ENCODE results near the gene TPSB2.
"Not testable (repeated sequence)": the region's sequence is repeated elsewhere in the genome, so short reads cannot be mapped to it uniquely, and the experiment has no call there.

TPSB2 gene

DNA sequence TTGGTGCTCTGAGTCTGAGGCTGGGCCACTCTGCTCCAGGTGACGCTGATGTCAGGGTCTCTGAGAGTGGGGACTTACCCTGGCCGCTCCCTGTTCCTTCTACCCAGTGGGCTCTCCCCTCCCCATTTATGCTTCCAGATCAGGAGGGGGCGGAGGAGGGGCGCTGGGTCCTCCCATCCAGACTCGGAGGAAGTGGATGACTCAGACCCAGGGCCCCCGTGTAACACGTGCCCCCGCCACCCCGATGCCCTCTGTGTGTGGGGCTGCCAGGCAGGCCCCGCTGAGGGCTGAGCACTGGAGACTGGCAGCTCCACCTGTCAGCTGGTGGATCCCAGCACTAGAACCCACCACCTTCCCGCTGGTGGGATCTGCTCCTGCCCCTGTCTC, at the start of gene TPSB2:
Gene TPSB2, minus strand, starts transcription at position 101 of the 387 bp plus-strand sequence. CDS start 233 bp downstream, outside the sequence.
- H3K27me3 Mint-ChIP-seq; H3K4me1 Mint-ChIP-seq; H3K36me3 Mint-ChIP-seq; H3K27ac Mint-ChIP-seq; H3K9me3 Mint-ChIP-seq; ATAC-seq (ENCODE audit: low read depth); H3K4me3 Mint-ChIP-seq; DNase-seq (ENCODE audit: low spot score in 2 of 2): not testable (repeated sequence)

DNA sequence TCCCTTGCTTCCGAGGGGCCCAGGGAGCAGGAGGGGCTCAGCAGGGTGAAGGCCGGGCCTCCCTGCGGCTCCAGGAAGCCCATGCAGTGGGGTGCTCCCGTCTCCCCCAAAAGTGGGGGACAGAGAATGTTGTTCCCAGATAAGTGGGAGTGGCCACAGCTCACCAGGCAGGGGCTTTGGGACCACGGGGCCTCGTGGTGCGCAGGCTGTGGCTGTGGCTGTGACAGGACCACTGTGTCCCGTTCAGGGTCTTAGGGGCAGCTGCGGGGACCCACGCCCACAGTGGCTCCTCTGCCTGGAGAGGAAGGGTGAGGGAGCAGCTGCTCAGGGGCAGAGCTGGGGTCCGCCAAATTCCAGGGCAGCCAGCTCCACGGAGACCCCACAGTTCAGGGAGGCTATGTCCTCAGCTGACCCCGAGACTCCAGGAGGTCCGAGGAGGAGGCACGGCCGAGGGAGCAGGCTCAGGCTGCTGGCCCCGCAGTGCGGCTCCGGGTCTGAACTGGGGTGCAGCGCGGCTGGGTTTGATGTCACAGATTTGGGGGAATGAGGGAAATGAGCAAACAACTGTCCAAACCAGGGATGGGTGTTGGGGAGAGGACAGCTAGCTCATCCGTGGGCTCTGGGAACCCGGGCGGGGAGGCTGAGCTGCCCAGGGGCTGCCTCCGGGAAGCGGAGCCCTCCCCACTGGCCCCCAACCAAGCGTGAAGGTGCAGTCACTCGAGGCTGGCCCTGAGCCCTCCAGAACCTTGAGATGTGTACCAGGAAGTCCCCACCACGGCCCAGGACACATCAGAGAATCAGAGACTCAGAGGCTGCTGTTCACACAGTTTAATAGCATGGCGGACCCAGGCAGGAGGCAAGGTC, 49.3 kb upstream of the TPSB2 start:
- no peaks in the 10 kb centered on the region for H3K36me3 Mint-ChIP-seq
- DNase-seq (ENCODE audit: low spot score in 2 of 2) (no peak), ATAC-seq (ENCODE audit: low read depth) (no peak)
- H3K9me3 Mint-ChIP-seq = no peaks in the 10 kb centered on the region
- no peak overlapping the region for H3K27ac Mint-ChIP-seq
- H3K4me1 Mint-ChIP-seq = peaks cover 2% of the 10 kb centered on the region
- peaks cover 13% of the 10 kb centered on the region for H3K27me3 Mint-ChIP-seq
- no peak overlapping the region for H3K4me3 Mint-ChIP-seq

DNA sequence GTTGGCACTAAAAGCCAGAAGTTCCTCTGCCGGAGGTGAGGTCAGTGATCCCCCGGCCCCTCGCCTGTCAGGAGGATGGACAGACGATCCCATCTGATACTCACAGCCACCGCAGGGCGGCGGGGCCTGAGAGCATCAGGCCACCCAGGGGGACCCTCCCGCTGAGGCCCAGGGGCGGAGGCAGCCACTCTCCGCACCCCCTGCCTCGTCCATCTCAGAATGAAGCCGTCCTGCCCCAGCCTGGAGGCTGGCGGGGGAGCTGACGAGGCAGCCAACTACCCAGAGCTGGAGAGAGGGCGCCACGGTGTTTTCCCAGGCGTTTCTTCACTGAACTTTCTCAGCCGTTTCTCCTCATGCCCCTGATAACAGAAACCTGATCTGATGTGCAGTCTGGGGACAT, 48.5 kb upstream of the TPSB2 start:
- ATAC-seq (ENCODE audit: low read depth) (peak; percentile 21), DNase-seq (ENCODE audit: low spot score in 2 of 2) (no peak)
- peaks cover 13% of the 10 kb centered on the region for H3K27me3 Mint-ChIP-seq
- H3K4me3 Mint-ChIP-seq = no peak overlapping the region
- H3K4me1 Mint-ChIP-seq = peaks cover 2% of the 10 kb centered on the region
- no peak overlapping the region for H3K27ac Mint-ChIP-seq
- H3K9me3 Mint-ChIP-seq = no peaks in the 10 kb centered on the region
- no peaks in the 10 kb centered on the region for H3K36me3 Mint-ChIP-seq

DNA sequence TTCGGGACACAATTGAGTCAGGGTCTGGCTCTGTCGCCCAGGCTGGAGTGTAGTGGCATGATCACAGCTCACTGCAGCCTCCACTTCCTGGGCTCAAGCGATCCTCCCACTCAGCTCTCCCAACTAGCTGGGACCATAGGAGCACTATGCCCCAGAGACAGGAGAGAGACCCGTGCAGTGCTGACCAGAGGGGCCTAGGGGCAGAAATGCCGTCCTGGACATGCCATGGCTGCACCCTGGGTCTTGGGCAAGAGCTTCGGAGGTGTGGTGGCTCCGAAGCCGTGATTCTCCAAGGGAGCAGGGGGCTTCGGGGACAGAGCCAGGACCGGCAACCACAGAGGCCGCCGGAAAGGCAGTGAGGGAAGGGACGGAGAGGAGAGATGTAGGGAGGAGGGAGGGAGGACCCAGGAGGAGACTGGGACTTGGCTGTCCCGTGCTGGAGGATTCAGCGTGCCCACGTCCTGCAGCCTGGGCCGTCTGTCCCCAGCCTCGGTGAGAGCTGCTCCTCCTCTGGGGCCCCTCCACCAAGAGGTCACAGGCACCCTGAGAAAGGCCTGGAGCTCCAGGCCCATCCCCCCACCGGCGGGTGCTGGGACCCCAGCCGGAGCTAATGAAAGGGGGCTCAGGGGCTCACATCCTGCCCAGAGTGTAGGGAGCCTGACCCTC, 47.8 kb upstream of the TPSB2 start:
- DNase-seq (ENCODE audit: low spot score in 2 of 2) = no peak
- no peak for ATAC-seq (ENCODE audit: low read depth)
- Mint-ChIP-seq H3K4me1 (no peaks in the 10 kb centered on the region), H3K4me3 (no peak overlapping the region), H3K27me3 (peaks cover 18% of the 10 kb centered on the region), H3K36me3 (no peaks in the 10 kb centered on the region), H3K27ac (no peak overlapping the region), H3K9me3 (no peaks in the 10 kb centered on the region)

DNA sequence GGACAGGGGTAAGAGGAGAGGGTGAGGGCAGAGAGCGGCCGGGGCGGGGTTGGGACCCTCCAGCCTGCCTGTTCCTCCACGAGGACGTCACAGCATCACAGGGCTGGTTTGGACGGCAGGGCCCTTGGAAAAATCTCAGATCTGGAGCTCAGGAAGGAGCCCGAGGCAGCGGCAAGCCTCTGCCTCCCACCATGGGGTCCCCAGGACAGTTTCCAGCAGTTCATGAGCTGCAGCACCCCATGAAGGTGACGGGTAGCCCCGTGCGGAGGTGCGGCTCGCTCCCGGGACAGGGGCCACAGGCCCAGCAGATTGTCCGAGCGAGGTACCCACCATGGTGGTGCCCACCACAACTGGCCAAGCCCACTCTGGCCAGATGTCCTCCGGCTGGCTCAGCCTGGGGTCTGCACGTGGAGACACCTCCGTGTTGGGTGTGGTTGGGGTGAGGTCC, 47.2 kb upstream of the TPSB2 start:
- Mint-ChIP-seq H3K9me3 (no peaks in the 10 kb centered on the region), H3K4me1 (no peaks in the 10 kb centered on the region), H3K36me3 (no peaks in the 10 kb centered on the region), H3K27me3 (peaks cover 21% of the 10 kb centered on the region), H3K27ac (no peak overlapping the region), H3K4me3 (no peak overlapping the region)
- DNase-seq (ENCODE audit: low spot score in 2 of 2) (no peak), ATAC-seq (ENCODE audit: low read depth) (no peak)

DNA sequence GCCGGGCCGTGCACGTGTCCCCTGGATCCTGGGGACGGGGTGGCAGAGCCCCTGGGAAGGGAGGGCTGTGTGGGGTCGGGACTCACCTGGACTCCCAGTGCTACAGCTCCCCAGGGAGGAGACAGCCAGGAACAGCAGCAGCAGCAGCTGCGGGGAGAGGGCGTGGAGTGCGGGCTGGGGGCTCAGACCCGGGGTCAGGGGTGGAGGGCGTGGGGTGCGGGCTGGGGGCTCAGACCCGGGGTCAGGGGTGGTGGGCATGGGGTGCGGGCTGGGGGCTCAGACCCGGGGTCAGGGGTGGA, 46.5 kb upstream of the TPSB2 start:
- Mint-ChIP-seq H3K27me3 (peaks cover 21% of the 10 kb centered on the region), H3K27ac (no peak overlapping the region), H3K9me3 (no peaks in the 10 kb centered on the region), H3K4me1 (peaks cover 1% of the 10 kb centered on the region), H3K4me3 (no peak overlapping the region), H3K36me3 (no peaks in the 10 kb centered on the region)
- ATAC-seq (ENCODE audit: low read depth) (no peak), DNase-seq (ENCODE audit: low spot score in 2 of 2) (no peak)

DNA sequence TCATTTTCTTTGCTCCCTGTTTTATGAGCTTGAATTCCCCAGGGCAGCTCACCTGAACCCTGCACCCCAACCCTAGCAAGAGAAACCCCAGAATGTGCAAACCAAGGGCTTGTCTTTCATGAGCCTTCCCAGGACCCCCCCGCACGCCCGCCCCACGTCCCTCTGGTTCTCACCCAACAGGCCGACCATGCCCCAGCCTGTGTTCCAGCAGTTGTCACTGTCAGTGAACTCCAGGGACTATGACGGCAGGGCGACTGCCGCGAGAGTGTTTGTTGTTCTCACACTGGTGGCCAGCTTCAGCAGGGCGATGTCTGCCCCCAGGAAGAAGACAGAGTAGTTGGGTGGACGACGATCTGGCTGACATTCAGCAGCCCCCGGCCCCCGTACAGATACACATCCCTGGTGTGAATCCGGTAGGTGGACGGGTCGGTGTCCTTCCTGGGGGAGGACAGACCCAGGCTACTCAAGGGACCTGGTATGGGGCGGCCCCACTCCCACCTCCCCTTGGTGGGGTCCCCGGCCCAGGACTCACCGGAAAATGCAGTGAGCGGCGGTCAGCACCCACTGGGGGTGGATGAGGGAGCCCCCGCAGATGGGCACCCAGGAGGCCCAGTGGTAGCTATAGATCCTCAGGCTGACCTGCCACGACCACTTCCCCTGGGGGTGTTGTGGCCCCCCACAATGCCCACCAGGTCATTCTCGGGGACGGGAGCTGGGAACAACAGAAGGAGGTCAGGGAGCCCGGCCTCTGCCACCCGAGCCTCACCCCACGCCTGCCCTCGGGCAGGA, 46.0 kb upstream of the TPSB2 start:
- ATAC-seq (ENCODE audit: low read depth) (no peak), DNase-seq (ENCODE audit: low spot score in 2 of 2) (no peak)
- Mint-ChIP-seq H3K9me3 (no peaks in the 10 kb centered on the region), H3K4me1 (peaks cover 5% of the 10 kb centered on the region), H3K4me3 (no peak overlapping the region), H3K27me3 (peaks cover 25% of the 10 kb centered on the region), H3K27ac (no peak overlapping the region), H3K36me3 (no peaks in the 10 kb centered on the region)

DNA sequence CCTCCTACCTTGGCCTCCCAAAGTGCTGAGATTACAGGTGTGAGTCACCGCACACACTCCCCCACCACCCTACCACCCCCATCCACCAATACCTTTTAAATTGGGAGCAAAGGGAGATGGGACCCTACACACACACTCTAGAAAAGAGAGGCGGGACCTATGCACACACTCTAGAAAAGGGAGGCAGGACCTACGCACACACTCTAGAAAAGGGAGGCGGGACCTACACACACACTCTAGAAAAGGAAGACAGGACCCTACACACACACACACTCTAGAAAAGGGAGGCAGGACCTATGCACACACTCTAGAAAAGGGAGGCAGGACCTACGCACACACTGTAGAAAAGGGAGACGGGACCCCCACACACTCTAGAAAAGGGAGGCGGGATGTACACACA, 44.8 kb upstream of the TPSB2 start:
- no peak overlapping the region for H3K4me3 Mint-ChIP-seq
- DNase-seq (ENCODE audit: low spot score in 2 of 2) (no peak), ATAC-seq (ENCODE audit: low read depth) (no peak)
- peaks cover 25% of the 10 kb centered on the region for H3K27me3 Mint-ChIP-seq
- no peaks in the 10 kb centered on the region for H3K9me3 Mint-ChIP-seq
- no peak overlapping the region for H3K27ac Mint-ChIP-seq
- H3K4me1 Mint-ChIP-seq = peaks cover 5% of the 10 kb centered on the region
- no peaks in the 10 kb centered on the region for H3K36me3 Mint-ChIP-seq

DNA sequence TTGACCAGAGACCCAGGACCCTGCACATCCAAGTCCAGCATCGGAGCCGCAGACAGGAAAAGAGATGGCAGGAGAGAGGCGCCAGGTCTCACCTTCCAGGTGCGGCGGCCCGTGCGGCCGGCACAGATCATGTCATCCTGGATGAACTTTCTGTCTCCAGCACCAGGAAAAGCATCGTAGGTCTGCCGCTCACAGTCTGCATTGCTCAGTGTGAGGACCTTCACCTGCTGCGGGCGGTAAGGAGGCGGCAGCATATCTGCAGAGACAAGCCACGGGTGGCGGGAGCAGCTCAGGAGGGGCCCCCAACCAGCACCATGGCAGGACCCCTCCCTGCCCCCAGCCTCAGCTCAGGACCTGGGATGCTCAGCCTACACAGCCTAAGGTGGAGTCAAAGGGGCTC, 43.8 kb upstream of the TPSB2 start:
- DNase-seq (ENCODE audit: low spot score in 2 of 2) = no peak
- no peak overlapping the region for H3K27ac Mint-ChIP-seq
- H3K4me3 Mint-ChIP-seq = no peak overlapping the region
- no peak for ATAC-seq (ENCODE audit: low read depth)
- H3K36me3 Mint-ChIP-seq = no peaks in the 10 kb centered on the region
- H3K9me3 Mint-ChIP-seq = no peaks in the 10 kb centered on the region
- peaks cover 5% of the 10 kb centered on the region for H3K4me1 Mint-ChIP-seq
- H3K27me3 Mint-ChIP-seq = peaks cover 29% of the 10 kb centered on the region

DNA sequence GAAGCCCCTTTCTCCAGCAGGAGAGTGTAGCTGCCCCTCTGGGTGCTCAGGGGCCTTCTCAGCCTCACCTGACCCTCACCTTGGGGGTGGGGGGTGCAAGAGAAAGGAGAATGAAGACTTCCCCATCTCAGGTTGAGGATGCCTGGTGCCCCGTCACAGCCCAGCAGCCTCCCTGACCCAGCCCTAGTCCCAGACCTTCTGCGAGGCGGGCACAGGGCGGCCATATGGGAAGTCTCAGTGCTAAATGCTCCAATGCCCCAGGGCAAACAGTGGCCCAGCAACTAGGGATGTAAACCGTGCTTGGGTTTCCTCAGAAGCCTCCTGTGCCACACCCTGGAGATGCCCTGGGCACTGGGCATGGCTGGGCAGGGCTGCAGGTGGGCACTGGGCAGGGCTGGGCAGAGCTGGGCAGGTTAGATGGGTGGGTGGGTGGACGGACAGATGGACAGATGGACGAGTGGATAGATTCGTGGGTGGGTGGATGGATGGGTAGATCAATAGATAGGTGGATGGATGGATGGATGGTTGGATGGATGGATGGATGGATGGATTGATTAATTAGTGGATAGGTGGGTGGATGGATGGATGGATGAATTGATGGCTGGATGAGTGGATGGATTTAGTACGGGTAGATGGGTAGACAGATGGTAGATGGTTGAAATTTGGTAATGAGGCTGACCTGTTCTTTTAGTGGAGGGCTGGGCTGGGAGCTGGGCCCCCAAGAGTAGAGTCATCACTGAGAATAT, 42.6 kb upstream of the TPSB2 start:
- Mint-ChIP-seq H3K4me1 (peaks cover 5% of the 10 kb centered on the region), H3K4me3 (no peak overlapping the region), H3K27ac (no peak overlapping the region), H3K36me3 (no peaks in the 10 kb centered on the region), H3K9me3 (no peaks in the 10 kb centered on the region), H3K27me3 (peaks cover 26% of the 10 kb centered on the region)
- ATAC-seq (ENCODE audit: low read depth) (no peak), DNase-seq (ENCODE audit: low spot score in 2 of 2) (no peak)

DNA sequence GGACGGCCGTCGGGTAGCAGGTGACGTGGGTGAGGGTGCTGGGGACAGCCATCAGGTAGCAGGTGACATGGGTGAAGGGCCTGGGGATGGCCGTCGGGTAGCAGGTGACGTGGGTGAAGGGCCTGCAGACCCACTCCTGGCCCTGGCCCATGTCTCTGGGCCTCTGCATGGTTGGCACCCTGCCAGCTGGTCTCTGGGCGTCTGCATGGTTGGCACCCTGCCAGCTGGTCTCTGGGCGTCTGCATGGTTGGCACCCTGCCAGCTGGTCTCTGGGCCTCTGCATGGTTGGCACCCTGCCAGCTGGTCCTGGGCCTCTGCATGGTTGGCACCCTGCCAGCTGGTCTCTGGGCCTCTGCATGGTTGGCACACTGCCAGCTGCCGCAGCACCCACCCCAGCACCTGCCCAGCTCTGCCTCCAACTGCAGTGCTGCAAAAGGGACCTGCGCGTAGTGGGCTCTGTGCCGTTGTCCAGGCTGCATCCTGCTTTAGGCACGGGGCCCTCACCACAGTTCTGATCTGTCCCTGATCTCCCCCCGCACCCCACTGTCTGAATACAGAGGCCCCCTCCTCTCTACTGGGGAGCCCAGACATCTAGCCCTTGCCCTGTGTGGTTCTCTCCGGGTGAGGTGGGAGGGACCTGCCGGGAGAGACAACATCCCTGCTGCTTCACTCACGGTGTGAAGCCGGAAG, 41.9 kb upstream of the TPSB2 start:
- not testable (repeated sequence) for DNase-seq (ENCODE audit: low spot score in 2 of 2); H3K9me3 Mint-ChIP-seq; H3K4me3 Mint-ChIP-seq; ATAC-seq (ENCODE audit: low read depth); H3K4me1 Mint-ChIP-seq; H3K36me3 Mint-ChIP-seq; H3K27ac Mint-ChIP-seq
- H3K27me3 Mint-ChIP-seq = peaks cover 24% of the 10 kb centered on the region

DNA sequence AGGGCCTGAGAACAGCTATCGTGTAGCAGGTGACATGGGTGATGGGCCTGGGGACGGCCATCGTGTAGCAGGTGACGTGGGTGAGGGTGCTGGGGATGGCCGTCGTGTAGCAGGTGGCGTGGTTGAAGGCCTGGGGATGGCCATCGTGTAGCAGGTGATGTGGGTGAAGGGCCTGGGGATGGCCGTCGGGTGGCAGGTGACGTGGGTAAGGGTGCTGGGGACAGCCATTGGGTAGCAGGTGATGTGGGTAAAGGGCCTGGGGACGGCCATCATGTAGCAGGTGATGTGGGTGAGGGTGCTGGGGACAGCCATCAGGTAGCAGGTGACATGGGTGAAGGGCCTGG, 41.4 kb upstream of the TPSB2 start:
- H3K4me3 Mint-ChIP-seq = no peak overlapping the region
- H3K36me3 Mint-ChIP-seq = no peaks in the 10 kb centered on the region
- no peak overlapping the region for H3K27ac Mint-ChIP-seq
- H3K4me1 Mint-ChIP-seq = peaks cover 5% of the 10 kb centered on the region
- ATAC-seq (ENCODE audit: low read depth) (no peak), DNase-seq (ENCODE audit: low spot score in 2 of 2) (no peak)
- H3K27me3 Mint-ChIP-seq = peaks cover 24% of the 10 kb centered on the region
- no peaks in the 10 kb centered on the region for H3K9me3 Mint-ChIP-seq

DNA sequence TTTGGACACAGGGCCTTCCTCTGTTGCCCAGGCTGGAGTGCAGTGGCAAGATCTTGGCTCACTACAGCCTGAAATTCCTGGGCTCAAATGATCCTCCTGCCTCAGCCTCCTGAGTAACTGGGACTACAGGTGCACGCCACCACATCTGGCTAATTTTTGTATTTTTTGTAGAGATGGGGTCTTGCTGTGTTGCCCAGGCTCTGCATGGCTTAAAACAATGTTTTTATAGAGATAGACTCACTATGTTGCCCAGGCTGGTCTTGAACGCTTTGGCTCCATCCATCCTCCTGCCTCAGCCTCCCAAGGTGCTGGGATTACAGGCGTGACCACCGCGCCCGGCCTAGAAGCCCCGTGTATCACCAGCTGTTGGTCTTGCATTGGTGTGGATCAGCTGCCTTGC, 39.4 kb upstream of the TPSB2 start:
- H3K36me3 Mint-ChIP-seq; ATAC-seq (ENCODE audit: low read depth); DNase-seq (ENCODE audit: low spot score in 2 of 2); H3K9me3 Mint-ChIP-seq; H3K4me1 Mint-ChIP-seq; H3K4me3 Mint-ChIP-seq; H3K27ac Mint-ChIP-seq: not testable (repeated sequence)
- H3K27me3 Mint-ChIP-seq = peaks cover 19% of the 10 kb centered on the region

All from memory B cell (primary cell).